ENCODE data around the gene USP54.

- TF ChIP-seq, protein P1, sequence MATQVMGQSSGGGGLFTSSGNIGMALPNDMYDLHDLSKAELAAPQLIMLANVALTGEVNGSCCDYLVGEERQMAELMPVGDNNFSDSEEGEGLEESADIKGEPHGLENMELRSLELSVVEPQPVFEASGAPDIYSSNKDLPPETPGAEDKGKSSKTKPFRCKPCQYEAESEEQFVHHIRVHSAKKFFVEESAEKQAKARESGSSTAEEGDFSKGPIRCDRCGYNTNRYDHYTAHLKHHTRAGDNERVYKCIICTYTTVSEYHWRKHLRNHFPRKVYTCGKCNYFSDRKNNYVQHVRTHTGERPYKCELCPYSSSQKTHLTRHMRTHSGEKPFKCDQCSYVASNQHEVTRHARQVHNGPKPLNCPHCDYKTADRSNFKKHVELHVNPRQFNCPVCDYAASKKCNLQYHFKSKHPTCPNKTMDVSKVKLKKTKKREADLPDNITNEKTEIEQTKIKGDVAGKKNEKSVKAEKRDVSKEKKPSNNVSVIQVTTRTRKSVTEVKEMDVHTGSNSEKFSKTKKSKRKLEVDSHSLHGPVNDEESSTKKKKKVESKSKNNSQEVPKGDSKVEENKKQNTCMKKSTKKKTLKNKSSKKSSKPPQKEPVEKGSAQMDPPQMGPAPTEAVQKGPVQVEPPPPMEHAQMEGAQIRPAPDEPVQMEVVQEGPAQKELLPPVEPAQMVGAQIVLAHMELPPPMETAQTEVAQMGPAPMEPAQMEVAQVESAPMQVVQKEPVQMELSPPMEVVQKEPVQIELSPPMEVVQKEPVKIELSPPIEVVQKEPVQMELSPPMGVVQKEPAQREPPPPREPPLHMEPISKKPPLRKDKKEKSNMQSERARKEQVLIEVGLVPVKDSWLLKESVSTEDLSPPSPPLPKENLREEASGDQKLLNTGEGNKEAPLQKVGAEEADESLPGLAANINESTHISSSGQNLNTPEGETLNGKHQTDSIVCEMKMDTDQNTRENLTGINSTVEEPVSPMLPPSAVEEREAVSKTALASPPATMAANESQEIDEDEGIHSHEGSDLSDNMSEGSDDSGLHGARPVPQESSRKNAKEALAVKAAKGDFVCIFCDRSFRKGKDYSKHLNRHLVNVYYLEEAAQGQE (IDR thresholded peaks at IDR 0.05; ENCODE audit: unreplicated experiment), result no peak
- TF ChIP-seq CTCF (conservative IDR thresholded peaks at IDR 0.05; ENCODE audit: low read depth in 2 of 2) (no peak), EZH2 (IDR thresholded peaks at IDR 0.05; ENCODE audit: low read depth, unreplicated experiment) (no peak), POLR2AphosphoS5 (IDR thresholded peaks at IDR 0.05; ENCODE audit: low read depth) (no peak), STAT1 (IDR thresholded peaks at IDR 0.05; ENCODE audit: unreplicated experiment) (no peak), EZH2phosphoT487 (IDR thresholded peaks at IDR 0.05; ENCODE audit: unreplicated experiment) (no peak), NANOG (IDR thresholded peaks at IDR 0.05; ENCODE audit: borderline replicate concordance) (no peak), JUNB (IDR thresholded peaks at IDR 0.05; ENCODE audit: unreplicated experiment) (no peak), CREB1 (CRISPR knock-in tag; IDR thresholded peaks at IDR 0.05; ENCODE audit: low read depth) (no peak), ZNF114 (CRISPR knock-in tag; IDR thresholded peaks at IDR 0.05) (no peak), ZNF331 (CRISPR knock-in tag; IDR thresholded peaks at IDR 0.05; ENCODE audit: low read depth) (no peak)
- TF ChIP-seq, protein P2, sequence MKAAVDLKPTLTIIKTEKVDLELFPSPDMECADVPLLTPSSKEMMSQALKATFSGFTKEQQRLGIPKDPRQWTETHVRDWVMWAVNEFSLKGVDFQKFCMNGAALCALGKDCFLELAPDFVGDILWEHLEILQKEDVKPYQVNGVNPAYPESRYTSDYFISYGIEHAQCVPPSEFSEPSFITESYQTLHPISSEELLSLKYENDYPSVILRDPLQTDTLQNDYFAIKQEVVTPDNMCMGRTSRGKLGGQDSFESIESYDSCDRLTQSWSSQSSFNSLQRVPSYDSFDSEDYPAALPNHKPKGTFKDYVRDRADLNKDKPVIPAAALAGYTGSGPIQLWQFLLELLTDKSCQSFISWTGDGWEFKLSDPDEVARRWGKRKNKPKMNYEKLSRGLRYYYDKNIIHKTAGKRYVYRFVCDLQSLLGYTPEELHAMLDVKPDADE (IDR thresholded peaks at IDR 0.05), result no peak
These were observed 18.0 kb upstream of the USP54 start for GRCh38 chr10:73609116-73609515.

All from GM23338 (cell line).